ENCODE results near the gene LTK. TPM values are rescaled to one million over a fixed set of nuclear protein-coding genes. Genes with fewer than 3 reads are reported as not detected.

The LTK gene
- total and polyA plus RNA-seq, 2 of the 8 experiments (the other 6 are each of a cell fraction or from before 2014, with no cell fraction given), result 0.05 to 0.19 TPM

GRCh38 chr15:41501191-41501917 lies 12.3 kb downstream of the LTK start (continued):
- TF ChIP-seq TEAD4 (IDR thresholded peaks at IDR 0.05; ENCODE audit: low read depth, low read length), result no peak
- 0 out of 2 replicates have a peak, but pooled peaks have one; percentile 8 for TF ChIP-seq YY1 (IDR thresholded peaks at IDR 0.05; ENCODE audit: low read depth, low read length)
- TF ChIP-seq SIX5 (IDR thresholded peaks at IDR 0.05; ENCODE audit: low read depth, low read length), result no peak
- TF ChIP-seq SRF (IDR thresholded peaks at IDR 0.05; ENCODE audit: low read depth, low read length), result no peak
- TF ChIP-seq CHD2 (IDR thresholded peaks at IDR 0.05; ENCODE audit: low read length), result no peak
- 0 out of 4 replicates have a peak, but pooled peaks of 1 of the 2 experiments have one; percentile 5 for TF ChIP-seq SIN3A (conservative IDR thresholded peaks at IDR 0.05 in 1 of 2, IDR thresholded peaks at IDR 0.05 in 1 of 2; ENCODE audit: low read depth in 1 of 2, low read length in 2 of 2)
- no peak for TF ChIP-seq CHD7 (IDR thresholded peaks at IDR 0.05; ENCODE audit: insufficient replicate concordance, low read length)
- peak; percentile 41; the same call in 1 of the 2 replicates for TF ChIP-seq MAX (IDR thresholded peaks at IDR 0.05)
- no peak for TF ChIP-seq BACH1 (IDR thresholded peaks at IDR 0.05; ENCODE audit: low read length)
- no peak for TF ChIP-seq CBX8 (IDR thresholded peaks at IDR 0.05; ENCODE audit: borderline replicate concordance, low read depth, low read length)
- no peak for TF ChIP-seq BRCA1 (IDR thresholded peaks at IDR 0.05; ENCODE audit: low read depth, low read length)

Data from H1 (cell line).